GM18517 (cell line): ENCODE measurements around the gene PPA1.
"Not testable (repeated sequence)": the region's sequence is repeated elsewhere in the genome, so short reads cannot be mapped to it uniquely, and the experiment has no call there.

Experiments used
- ATAC-seq: cut with Tn5 transposase; IDR thresholded peaks from one replicate; pipeline ENCODE4 v1.9.1; 2021; ENCODE audit warnings: mild to moderate bottlenecking, moderate library complexity; ENCODE audit not compliant: unreplicated experiment

PPA1 gene

DNA sequence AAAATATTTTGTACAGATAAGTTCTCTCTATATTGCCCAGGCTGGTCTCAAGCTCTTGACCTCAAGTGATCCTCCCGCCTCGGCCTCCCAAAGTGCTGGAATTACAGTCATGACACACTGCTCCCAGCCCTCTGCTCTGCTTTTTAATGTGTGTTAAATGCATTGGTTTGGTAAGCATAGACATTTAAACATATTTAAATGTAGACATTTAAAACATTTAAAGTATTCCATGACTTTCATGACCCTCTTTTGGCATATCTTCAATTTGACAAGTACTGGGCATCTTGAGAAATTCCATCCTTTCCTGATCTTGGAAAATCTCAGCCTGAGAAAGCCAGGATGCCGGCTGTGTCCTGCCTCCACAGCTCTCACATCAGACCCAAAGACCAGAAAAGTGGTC is 57.7 kb downstream of the PPA1 start:
- ATAC-seq, result no peak

- no peak for ATAC-seq
Measured at GRCh38 chr10:70174058-70174741, 59.0 kb downstream of the PPA1 start.

DNA sequence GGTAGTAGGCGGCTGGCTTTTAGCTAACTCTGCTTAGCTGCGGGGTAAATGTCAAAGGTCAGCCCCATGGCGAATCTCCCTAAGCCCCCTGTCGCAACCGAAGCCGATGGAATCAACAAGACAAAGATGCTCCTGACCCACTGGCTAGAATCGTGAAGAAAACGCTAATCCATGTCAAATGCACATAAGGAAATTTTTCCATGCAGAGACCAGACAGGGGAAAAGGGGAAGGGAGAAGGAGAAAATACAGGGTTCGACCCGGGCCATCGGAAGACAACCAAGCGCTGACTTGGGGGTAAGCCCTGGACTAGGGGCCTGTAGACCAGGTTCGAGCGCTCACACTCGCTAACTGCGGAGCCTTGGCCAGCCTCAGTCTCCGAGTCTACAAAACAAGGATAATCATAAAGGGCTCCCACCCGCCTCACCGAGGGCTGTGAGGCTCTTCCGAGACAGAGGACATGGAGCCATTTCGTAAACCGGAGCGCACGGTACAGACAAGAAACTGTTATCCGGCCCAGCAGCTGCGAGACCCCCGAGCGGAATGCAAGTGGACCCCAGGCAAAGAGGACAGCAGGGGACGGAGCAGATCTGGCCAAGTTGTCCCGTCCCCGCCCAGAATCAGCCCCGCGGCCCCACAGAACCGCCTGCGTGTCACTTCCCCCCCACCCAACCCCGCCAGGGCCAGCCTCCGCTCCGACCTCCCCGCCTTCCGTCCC is 63.4 kb downstream of the PPA1 start:
- ATAC-seq, result no peak

GRCh38 chr10:70169011-70169410 is 64.2 kb downstream of the PPA1 start:
- no peak for ATAC-seq

- no peak for ATAC-seq
Measured at GRCh38 chr10:70167246-70167645, 66.0 kb downstream of the PPA1 start.

DNA sequence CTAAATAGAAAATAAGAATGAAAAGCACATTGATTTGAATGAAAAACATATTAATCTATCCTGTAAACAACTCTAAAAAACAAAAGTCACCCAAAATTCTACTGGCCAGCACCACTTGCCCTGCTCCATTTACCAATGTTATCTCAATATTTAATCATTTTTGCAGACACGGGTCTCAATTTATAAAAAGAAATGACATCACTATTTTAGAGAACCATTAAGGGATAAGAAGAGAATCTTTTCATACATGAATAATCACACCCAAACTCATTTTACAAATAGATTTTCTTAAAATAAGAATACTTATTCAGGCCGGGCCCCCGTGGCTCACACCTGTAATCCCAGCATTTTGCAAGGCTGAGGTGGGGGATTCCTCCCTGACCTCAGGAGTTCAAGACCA is 66.8 kb downstream of the PPA1 start:
- no peak for ATAC-seq

DNA sequence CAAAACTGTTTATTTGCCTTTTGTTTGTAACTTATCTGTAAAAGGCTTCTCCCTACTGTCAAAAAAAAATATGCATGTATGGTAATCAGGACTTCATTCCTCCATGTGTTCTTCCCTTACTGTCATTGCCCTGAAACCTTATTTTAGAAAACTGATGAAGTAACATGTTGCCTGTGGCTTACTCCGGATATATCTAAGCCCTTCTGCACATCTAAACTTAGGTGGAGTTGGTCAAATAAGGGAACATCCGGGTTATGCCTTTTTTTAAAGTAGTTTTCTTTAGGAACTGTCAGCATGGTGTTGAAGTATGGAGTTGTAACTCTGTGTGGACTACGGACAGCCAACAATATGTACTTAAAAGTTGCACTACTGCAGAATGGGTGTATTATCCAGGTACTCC is 69.1 kb downstream of the PPA1 start:
- no peak for ATAC-seq

DNA sequence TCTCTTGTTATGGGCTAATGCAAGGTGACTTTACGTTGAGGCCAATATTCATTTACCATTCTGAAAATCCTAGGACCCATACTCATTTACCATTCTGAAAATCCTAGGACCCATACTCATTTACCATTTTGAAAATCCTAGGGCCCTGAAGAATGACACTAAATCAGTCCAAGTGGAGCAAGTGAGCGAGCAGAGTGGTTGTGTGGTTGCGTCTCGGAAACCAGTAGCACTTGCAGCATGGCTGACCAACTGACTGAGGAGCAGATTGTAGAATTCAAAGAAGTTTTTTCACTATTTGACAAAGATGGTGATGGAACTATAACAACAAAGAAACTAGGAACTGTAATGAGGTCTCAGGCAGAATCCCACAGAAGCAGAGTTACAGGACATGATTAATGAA is 69.8 kb downstream of the PPA1 start:
- no peak for ATAC-seq

- no peak for ATAC-seq
Measured at GRCh38 chr10:70162892-70163201, 70.4 kb downstream of the PPA1 start.

DNA sequence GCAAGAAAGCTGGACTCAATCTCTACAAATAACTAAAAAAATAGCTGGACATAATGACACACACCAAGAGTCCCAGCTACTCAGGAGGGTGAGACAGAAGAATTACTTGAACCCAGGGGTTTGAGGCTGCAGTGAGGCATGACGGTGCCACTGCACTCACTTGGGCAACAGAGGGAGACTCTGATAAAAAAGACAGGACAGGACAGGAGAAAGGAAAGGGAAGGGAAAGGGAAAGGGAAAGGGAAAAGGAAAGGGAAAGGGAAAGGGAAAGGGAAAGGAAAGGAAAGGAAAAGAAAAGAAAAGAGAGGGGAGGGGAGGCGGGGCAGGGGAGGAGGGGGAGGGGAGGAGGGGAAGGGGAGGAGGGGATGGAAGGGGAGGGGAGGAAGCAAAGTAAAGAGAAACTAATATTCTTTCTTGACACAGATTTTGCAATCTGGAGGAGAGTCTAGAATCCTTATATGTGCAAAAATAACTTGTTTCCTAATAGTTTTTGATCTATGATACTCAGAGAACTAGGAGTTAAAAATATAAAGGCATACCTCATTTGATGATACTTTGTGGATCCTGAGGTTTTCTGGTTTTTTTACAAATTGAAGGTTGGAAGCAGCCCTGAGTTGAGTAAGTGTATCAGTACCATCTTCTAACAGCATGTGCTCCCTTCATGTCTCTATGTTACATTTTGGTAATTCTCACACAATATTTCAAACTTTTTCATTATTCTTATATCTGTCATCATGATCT is 70.9 kb downstream of the PPA1 start:
- no peak for ATAC-seq

- no peak for ATAC-seq
Measured at GRCh38 chr10:70160798-70161197, 72.4 kb downstream of the PPA1 start.

GRCh38 chr10:70159366-70159765 is 73.9 kb downstream of the PPA1 start:
- ATAC-seq, result not testable (repeated sequence)

GRCh38 chr10:70158113-70158512 is 75.1 kb downstream of the PPA1 start:
- ATAC-seq, result no peak

DNA sequence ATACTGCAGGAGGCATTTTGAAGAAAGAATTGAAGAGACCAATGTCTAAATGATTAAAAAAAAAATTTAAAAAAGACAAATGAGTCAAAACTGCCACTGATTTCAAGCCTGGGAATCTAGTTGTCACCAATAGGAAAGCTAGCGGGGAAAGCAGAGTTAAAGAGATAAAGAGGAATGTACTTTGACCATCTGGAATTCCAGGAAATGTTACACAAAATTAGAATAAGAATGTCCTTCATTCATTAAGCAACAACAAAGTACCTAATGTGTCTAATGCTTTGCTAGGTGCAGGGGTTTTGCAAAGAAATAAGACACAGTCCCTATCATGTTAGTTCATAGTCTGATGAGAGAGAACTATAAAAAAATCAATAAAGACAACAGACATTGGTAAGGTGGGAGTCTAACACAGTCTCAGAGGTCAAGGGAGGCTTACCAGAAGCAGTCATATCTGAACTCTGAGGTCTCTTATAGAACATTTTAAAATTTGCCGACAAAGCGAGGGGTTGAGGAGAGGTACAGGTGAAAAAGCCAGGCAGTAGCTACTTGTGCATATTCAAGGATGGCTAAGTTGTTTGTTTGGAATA is 77.9 kb downstream of the PPA1 start:
- no peak for ATAC-seq
